ENCODE measurements around the gene AK5.

GRCh38 chr1:77592906-77593305 is 311.1 kb downstream of the AK5 start:
- no peak for TF ChIP-seq CTCF (IDR thresholded peaks at IDR 0.05)
- TF ChIP-seq EP300 (IDR thresholded peaks at IDR 0.05), result no peak
